ENCODE measurements around the gene INSYN2A.

The INSYN2A gene

GRCh38 chr10:127148066-127148932 is 48.1 kb downstream of the INSYN2A start:
- H3K27me3 ChIP-seq, result no peaks in the 10 kb centered on the region
- H3K27ac ChIP-seq, result no peak overlapping the region
- no peak for TF ChIP-seq Cebpa-rat (IDR thresholded peaks at IDR 0.05)
- no peaks in the 10 kb centered on the region for H3K36me3 ChIP-seq
- no peak overlapping the region for H3K4me2 ChIP-seq
- no peaks in the 10 kb centered on the region for H3K4me1 ChIP-seq
- H3K9me3 ChIP-seq, result no peaks in the 10 kb centered on the region
- H4K20me1 ChIP-seq, result no peaks in the 10 kb centered on the region
- H3K9ac ChIP-seq, result no peak overlapping the region
- no peak overlapping the region for H3K4me3 ChIP-seq

- peaks cover 10% of the 10 kb centered on the region for H3K4me1 ChIP-seq
- no peaks in the 10 kb centered on the region for H4K20me1 ChIP-seq
- TF ChIP-seq Cebpa-rat (IDR thresholded peaks at IDR 0.05), result no peak
- no peak overlapping the region for H3K9ac ChIP-seq
- H3K4me2 ChIP-seq, result no peak overlapping the region
- H3K9me3 ChIP-seq, result no peaks in the 10 kb centered on the region
- no peak overlapping the region for H3K27ac ChIP-seq
- no peaks in the 10 kb centered on the region for H3K36me3 ChIP-seq
- no peak overlapping the region for H3K4me3 ChIP-seq
- no peaks in the 10 kb centered on the region for H3K27me3 ChIP-seq
These were observed 49.7 kb downstream of the INSYN2A start for GRCh38 chr10:127146661-127147060.
